Stimulated activated naive B cell treated with anti-CD40 and anti-IgM and Interleukin-4, amounts not matched to agents 10 μg/mL and 1 μg/mL and 100 μg/mL, for 72 hours (primary cell): Measurements from ENCODE around the gene APOE.
A peak's percentile ranks its signal among the peaks of the same experiment; 100 is the strongest.
"Not testable (repeated sequence)": the region's sequence is repeated elsewhere in the genome, so short reads cannot be mapped to it uniquely, and the experiment has no call there.

ENCODE experiments used
- ATAC-seq, 2 donors: fragments of 150-1000 bp; cut with Tn5 transposase; replicated peaks; 2 replicates each; pipeline ENCODE4 v1.10.0; 2021; ENCODE audit warnings: moderate library complexity in 1 of 2
- DNase-seq: peaks from one replicate; pipeline ENCODE4 v3.0.0; 2021
- H3K27ac Mint-ChIP-seq: one replicate; pipeline ENCODE4 v1.8.0; 2022; ENCODE audit warnings: mild to moderate bottlenecking, mixed read lengths
- H3K27me3 Mint-ChIP-seq, 2 donors: one replicate each; pipeline ENCODE4 v1.8.0; 2022; ENCODE audit warnings: mixed read lengths in 2 of 2
- H3K36me3 Mint-ChIP-seq, 2 donors: one replicate each; pipeline ENCODE4 v1.8.0; 2022; ENCODE audit warnings: mixed read lengths in 2 of 2, mild to moderate bottlenecking in 1 of 2
- H3K4me1 Mint-ChIP-seq, 2 donors: one replicate each; pipeline ENCODE4 v1.8.0; 2022; ENCODE audit warnings: mixed read lengths in 2 of 2, mild to moderate bottlenecking in 1 of 2
- H3K4me3 Mint-ChIP-seq, 2 donors: one replicate each; pipeline ENCODE4 v1.8.0; 2022; ENCODE audit warnings: mild to moderate bottlenecking in 2 of 2, mixed read lengths in 2 of 2, moderate library complexity in 1 of 2
- H3K9me3 Mint-ChIP-seq, 2 donors: one replicate each; pipeline ENCODE4 v1.8.0; 2022; ENCODE audit warnings: mixed read lengths in 2 of 2, mild to moderate bottlenecking in 1 of 2

APOE gene

GRCh38 chr19:44876930-44877535 lies 28.6 kb upstream of the APOE start:
- Mint-ChIP-seq H3K27ac (no peak overlapping the region), H3K36me3 (no peaks in the 10 kb centered on the region)

DNA sequence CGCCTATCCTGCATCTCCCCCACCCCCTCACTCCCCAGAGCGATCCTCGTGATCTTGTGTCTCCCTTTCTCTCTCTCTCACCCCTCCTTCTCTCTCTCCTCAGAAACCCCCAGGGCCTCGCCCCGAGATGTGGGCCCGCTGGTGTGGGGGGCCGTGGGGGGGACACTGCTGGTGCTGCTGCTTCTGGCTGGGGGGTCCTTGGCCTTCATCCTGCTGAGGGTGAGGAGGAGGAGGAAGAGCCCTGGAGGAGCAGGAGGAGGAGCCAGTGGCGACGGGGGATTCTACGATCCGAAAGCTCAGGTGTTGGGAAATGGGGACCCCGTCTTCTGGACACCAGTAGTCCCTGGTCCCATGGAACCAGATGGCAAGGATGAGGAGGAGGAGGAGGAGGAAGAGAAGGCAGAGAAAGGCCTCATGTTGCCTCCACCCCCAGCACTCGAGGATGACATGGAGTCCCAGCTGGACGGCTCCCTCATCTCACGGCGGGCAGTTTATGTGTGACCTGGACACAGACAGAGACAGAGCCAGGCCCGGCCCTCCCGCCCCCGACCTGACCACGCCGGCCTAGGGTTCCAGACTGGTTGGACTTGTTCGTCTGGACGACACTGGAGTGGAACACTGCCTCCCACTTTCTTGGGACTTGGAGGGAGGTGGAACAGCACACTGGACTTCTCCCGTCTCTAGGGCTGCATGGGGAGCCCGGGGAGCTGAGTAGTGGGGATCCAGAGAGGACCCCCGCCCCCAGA lies 27.3 kb upstream of the APOE start:
- no peaks in the 10 kb centered on the region for H3K36me3 Mint-ChIP-seq
- DNase-seq (no peak), ATAC-seq (no peak)
- no peak overlapping the region for H3K4me3 Mint-ChIP-seq
- H3K27ac Mint-ChIP-seq, result no peak overlapping the region
- no peaks in the 10 kb centered on the region for H3K9me3 Mint-ChIP-seq
- H3K4me1 Mint-ChIP-seq, result peaks cover 0 to 3% of the 10 kb centered on the region in 2 donors
- H3K27me3 Mint-ChIP-seq, result peaks cover 6 to 13% of the 10 kb centered on the region in 2 donors

More at GRCh38 chr19:44876930-44877535, 28.6 kb upstream of the APOE start:
- no peak for DNase-seq
- ATAC-seq, result no peak
- H3K4me3 Mint-ChIP-seq, result no peak overlapping the region
- H3K4me1 Mint-ChIP-seq, result peaks cover 0 to 3% of the 10 kb centered on the region in 2 donors
- H3K27me3 Mint-ChIP-seq, result peaks cover 6 to 16% of the 10 kb centered on the region in 2 donors
- no peaks in the 10 kb centered on the region for H3K9me3 Mint-ChIP-seq

GRCh38 chr19:44879309-44880065 lies 26.1 kb upstream of the APOE start:
- H3K27me3 Mint-ChIP-seq, result peaks cover 6 to 14% of the 10 kb centered on the region in 2 donors
- no peaks in the 10 kb centered on the region for H3K36me3 Mint-ChIP-seq
- ATAC-seq (no peak), DNase-seq (no peak)
- H3K4me3 Mint-ChIP-seq, result no peak overlapping the region
- peaks cover 0 to 3% of the 10 kb centered on the region in 2 donors for H3K4me1 Mint-ChIP-seq
- H3K9me3 Mint-ChIP-seq, result no peaks in the 10 kb centered on the region
- no peak overlapping the region for H3K27ac Mint-ChIP-seq

DNA sequence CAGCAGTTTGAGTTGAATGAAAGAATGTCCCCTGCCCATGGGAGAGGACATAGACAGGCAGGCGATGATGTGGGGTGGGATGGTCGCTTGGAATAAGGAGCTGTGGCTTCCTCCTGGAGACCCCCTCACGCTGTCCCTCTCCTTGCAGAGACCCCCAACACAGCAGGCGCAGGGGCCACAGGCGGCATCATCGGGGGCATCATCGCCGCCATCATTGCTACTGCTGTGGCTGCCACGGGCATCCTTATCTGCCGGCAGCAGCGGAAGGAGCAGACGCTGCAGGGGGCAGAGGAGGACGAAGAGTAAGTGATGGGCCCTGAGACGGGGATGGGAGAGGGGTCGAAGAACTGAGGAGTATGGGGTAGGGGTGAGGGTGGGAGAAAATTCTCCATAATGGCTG lies 23.5 kb upstream of the APOE start:
- DNase-seq, result no peak
- no peak overlapping the region for H3K4me3 Mint-ChIP-seq
- no peaks in the 10 kb centered on the region for H3K9me3 Mint-ChIP-seq

GRCh38 chr19:44882619-44883397 lies 22.8 kb upstream of the APOE start:
- H3K4me1 Mint-ChIP-seq, ATAC-seq, H3K36me3 Mint-ChIP-seq, DNase-seq, H3K4me3 Mint-ChIP-seq, H3K9me3 Mint-ChIP-seq, H3K27ac Mint-ChIP-seq: not testable (repeated sequence)
- H3K27me3 Mint-ChIP-seq, result peaks cover 6 to 15% of the 10 kb centered on the region in 2 donors

More for the DNA sequence above, 23.5 kb upstream of the APOE start:
- Mint-ChIP-seq H3K36me3 (no peaks in the 10 kb centered on the region), H3K27me3 (peaks cover 6 to 15% of the 10 kb centered on the region in 2 donors), H3K27ac (no peak overlapping the region), H3K4me1 (peaks cover 0 to 3% of the 10 kb centered on the region in 2 donors)
- ATAC-seq, result no peak

GRCh38 chr19:44883922-44884321 lies 21.7 kb upstream of the APOE start:
- DNase-seq (no peak), ATAC-seq (no peak)
- no peak overlapping the region for H3K27ac Mint-ChIP-seq
- H3K4me1 Mint-ChIP-seq, result peaks cover 0 to 2% of the 10 kb centered on the region in 2 donors
- H3K36me3 Mint-ChIP-seq, result no peaks in the 10 kb centered on the region
- H3K4me3 Mint-ChIP-seq, result no peak overlapping the region
- H3K27me3 Mint-ChIP-seq, result peaks cover 6 to 7% of the 10 kb centered on the region in 2 donors
- H3K9me3 Mint-ChIP-seq, result no peaks in the 10 kb centered on the region

GRCh38 chr19:44884566-44884965 lies 21.0 kb upstream of the APOE start:
- no peak for DNase-seq

GRCh38 chr19:44886141-44886540 lies 19.5 kb upstream of the APOE start:
- no peak for DNase-seq

More at GRCh38 chr19:44884566-44884965, 21.0 kb upstream of the APOE start:
- peaks cover 2 to 6% of the 10 kb centered on the region in 2 donors for H3K4me1 Mint-ChIP-seq
- H3K27me3 Mint-ChIP-seq, result peaks cover 5 to 6% of the 10 kb centered on the region in 2 donors
- no peak overlapping the region for H3K27ac Mint-ChIP-seq
- H3K36me3 Mint-ChIP-seq, result peaks cover 2 to 4% of the 10 kb centered on the region in 2 donors
- no peak for ATAC-seq
- peaks cover 2 to 4% of the 10 kb centered on the region in 2 donors for H3K9me3 Mint-ChIP-seq
- H3K4me3 Mint-ChIP-seq, result no peak overlapping the region

GRCh38 chr19:44887648-44888047 lies 17.9 kb upstream of the APOE start:
- Mint-ChIP-seq H3K4me3 (no peak overlapping the region), H3K27ac (no peak overlapping the region), H3K9me3 (peaks cover 2 to 4% of the 10 kb centered on the region in 2 donors), H3K27me3 (peaks cover 0 to 6% of the 10 kb centered on the region in 2 donors), H3K4me1 (peaks cover 14 to 22% of the 10 kb centered on the region in 2 donors), H3K36me3 (peaks cover 14 to 16% of the 10 kb centered on the region in 2 donors)
- DNase-seq, result no peak
- no peak for ATAC-seq

More at GRCh38 chr19:44886141-44886540, 19.5 kb upstream of the APOE start:
- Mint-ChIP-seq H3K4me1 (peaks cover 4 to 11% of the 10 kb centered on the region in 2 donors), H3K27ac (no peak overlapping the region), H3K4me3 (no peak overlapping the region), H3K36me3 (peaks cover 4% of the 10 kb centered on the region in 2 donors), H3K27me3 (peaks cover 0 to 6% of the 10 kb centered on the region in 2 donors), H3K9me3 (peaks cover 2 to 4% of the 10 kb centered on the region in 2 donors)
- no peak for ATAC-seq

DNA sequence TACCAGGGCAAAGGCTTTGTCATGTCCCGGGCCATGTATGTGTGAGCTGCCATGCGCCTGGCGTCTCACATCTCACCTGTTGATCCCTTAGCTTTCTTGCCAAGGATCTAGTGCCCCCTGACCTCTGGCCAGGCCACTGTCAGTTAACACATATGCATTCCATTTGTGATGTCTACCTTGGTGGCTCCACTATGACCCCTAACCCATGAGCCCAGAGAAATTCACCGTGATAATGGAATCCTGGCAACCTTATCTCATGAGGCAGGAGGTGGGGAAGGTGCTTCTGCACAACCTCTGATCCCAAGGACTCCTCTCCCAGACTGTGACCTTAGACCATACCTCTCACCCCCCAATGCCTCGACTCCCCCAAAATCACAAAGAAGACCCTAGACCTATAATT lies 17.3 kb upstream of the APOE start:
- ATAC-seq, DNase-seq, H3K4me3 Mint-ChIP-seq, H3K9me3 Mint-ChIP-seq, H3K27me3 Mint-ChIP-seq: not testable (repeated sequence)
- H3K4me1 Mint-ChIP-seq, result peaks cover 20 to 29% of the 10 kb centered on the region in 2 donors
- peaks cover 20 to 23% of the 10 kb centered on the region in 2 donors for H3K36me3 Mint-ChIP-seq
- peak overlapping the region; percentile 84 for H3K27ac Mint-ChIP-seq

GRCh38 chr19:44889830-44890365 lies 15.7 kb upstream of the APOE start:
- Mint-ChIP-seq H3K4me3 (peak overlapping the region; percentile 82 to 85), H3K36me3 (peaks cover 33 to 36% of the 10 kb centered on the region in 2 donors), H3K27ac (peak overlapping the region; percentile 96), H3K4me1 (peaks cover 23 to 37% of the 10 kb centered on the region in 2 donors), H3K9me3 (peaks cover 2 to 4% of the 10 kb centered on the region in 2 donors), H3K27me3 (no peaks in the 10 kb centered on the region)
- ATAC-seq (no peak), DNase-seq (no peak)

DNA sequence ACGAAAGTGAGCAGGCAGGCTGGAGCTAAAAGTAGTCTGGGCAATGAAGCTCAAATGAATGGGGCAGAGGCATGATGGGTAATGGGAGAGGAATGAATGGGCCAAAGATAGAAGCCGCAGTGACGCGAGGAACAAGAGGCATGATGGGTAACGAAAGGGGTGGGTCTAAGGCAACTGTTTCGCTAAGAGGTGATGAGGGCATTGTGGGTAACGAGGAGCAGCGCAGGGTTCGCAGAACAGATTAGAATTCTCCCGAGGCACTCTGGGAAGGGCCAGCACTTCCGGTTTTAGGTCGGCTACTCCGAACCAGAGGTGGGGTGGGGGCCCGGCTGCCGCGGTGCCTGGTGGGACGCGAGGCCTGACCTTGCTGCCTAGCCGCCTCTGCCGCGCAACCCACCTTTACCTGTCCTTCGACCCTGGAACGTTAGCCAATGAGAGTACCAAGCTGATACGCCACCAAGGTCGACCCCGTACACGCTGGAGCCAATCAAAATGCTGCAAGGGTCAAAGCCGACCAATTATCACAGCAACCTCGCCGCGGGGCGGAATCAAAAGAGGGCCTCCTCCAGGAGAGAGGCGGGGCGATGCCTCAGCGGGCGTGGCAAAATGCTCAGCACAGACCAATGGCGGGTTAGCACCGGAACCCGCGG lies 15.1 kb upstream of the APOE start:
- H3K36me3 Mint-ChIP-seq, result peaks cover 36 to 40% of the 10 kb centered on the region in 2 donors
- peaks cover 24 to 41% of the 10 kb centered on the region in 2 donors for H3K4me1 Mint-ChIP-seq
- DNase-seq, result peak; percentile 100

More for the DNA sequence above, 15.1 kb upstream of the APOE start:
- peak overlapping the region; percentile 96 for H3K27ac Mint-ChIP-seq
- peaks cover 2 to 4% of the 10 kb centered on the region in 2 donors for H3K9me3 Mint-ChIP-seq
- peak; percentile 85 for ATAC-seq
- H3K27me3 Mint-ChIP-seq, result no peaks in the 10 kb centered on the region
- H3K4me3 Mint-ChIP-seq, result peak overlapping the region; percentile 82 to 85
